GM21528 (cell line): Measurements from ENCODE around the gene PGM3.

Source experiments
- ATAC-seq: cut with Tn5 transposase; IDR thresholded peaks from one replicate; pipeline ENCODE4 v1.9.1; 2021; ENCODE audit warnings: mild to moderate bottlenecking, moderate library complexity; ENCODE audit not compliant: unreplicated experiment, low FRiP score

The PGM3 gene

GRCh38 chr6:83185096-83185495 is 8.0 kb downstream of the PGM3 start:
- ATAC-seq, result no peak

GRCh38 chr6:83183082-83183828 is 9.8 kb downstream of the PGM3 start:
- ATAC-seq, result no peak

- ATAC-seq, result no peak
Observed at GRCh38 chr6:83182114-83182513, 11.0 kb downstream of the PGM3 start.

- no peak for ATAC-seq
Observed at GRCh38 chr6:83180426-83180950, 12.6 kb downstream of the PGM3 start.

GRCh38 chr6:83176246-83176645 is 16.8 kb downstream of the PGM3 start:
- no peak for ATAC-seq

GRCh38 chr6:83169511-83169910 is 23.6 kb downstream of the PGM3 start:
- no peak for ATAC-seq

GRCh38 chr6:83169106-83169505 is 24.0 kb downstream of the PGM3 start:
- ATAC-seq, result no peak

GRCh38 chr6:83168556-83168955 is 24.5 kb downstream of the PGM3 start:
- ATAC-seq, result no peak

GRCh38 chr6:83167726-83168278 is 25.3 kb downstream of the PGM3 start:
- ATAC-seq, result no peak

GRCh38 chr6:83160167-83160566 is 32.9 kb downstream of the PGM3 start:
- ATAC-seq, result no peak

GRCh38 chr6:83155794-83156193 is 37.3 kb downstream of the PGM3 start:
- no peak for ATAC-seq

- no peak for ATAC-seq
Observed at GRCh38 chr6:83153883-83154521, 39.1 kb downstream of the PGM3 start.

GRCh38 chr6:83152913-83153312 is 40.2 kb downstream of the PGM3 start:
- no peak for ATAC-seq

- no peak for ATAC-seq
Observed at GRCh38 chr6:83151114-83151513, 42.0 kb downstream of the PGM3 start.

GRCh38 chr6:83138758-83139157 is 54.3 kb downstream of the PGM3 start:
- no peak for ATAC-seq

- ATAC-seq, result no peak
Observed at GRCh38 chr6:83138118-83138722, 54.8 kb downstream of the PGM3 start.

- no peak for ATAC-seq
Observed at GRCh38 chr6:83132121-83132520, 60.9 kb downstream of the PGM3 start.

- no peak for ATAC-seq
Observed at GRCh38 chr6:83127976-83128375, 65.1 kb downstream of the PGM3 start.

GRCh38 chr6:83127258-83127657 is 65.8 kb downstream of the PGM3 start:
- no peak for ATAC-seq

GRCh38 chr6:83126807-83127206 is 66.3 kb downstream of the PGM3 start:
- no peak for ATAC-seq

- ATAC-seq, result no peak
Observed at GRCh38 chr6:83126223-83126622, 66.8 kb downstream of the PGM3 start.
